ENCODE results near the gene PEX11B.

Gene PEX11B

GRCh38 chr1:145962157-145963102 lies 43.9 kb upstream of the PEX11B start:
- peak overlapping the region; percentile 88 for H3K4me3 ChIP-seq (ENCODE audit: low read depth, low read length)
- H3K27me3 ChIP-seq, result no peaks in the 10 kb centered on the region
- no peaks in the 10 kb centered on the region for H3K36me3 ChIP-seq
- no peak for TF ChIP-seq CTCF (IDR thresholded peaks at IDR 0.05; ENCODE audit: low read depth, low read length)
- no peak for DNase-seq
- no peaks in the 10 kb centered on the region for H3K9me3 ChIP-seq
- peaks cover 8% of the 10 kb centered on the region for H3K4me1 ChIP-seq

- Histone ChIP-seq H3K4me3 (ENCODE audit: low read depth, low read length) (peak overlapping the region; percentile 88), H3K9me3 (no peaks in the 10 kb centered on the region), H3K27me3 (no peaks in the 10 kb centered on the region), H3K36me3 (no peaks in the 10 kb centered on the region), H3K4me1 (peaks cover 8% of the 10 kb centered on the region)
- TF ChIP-seq CTCF (IDR thresholded peaks at IDR 0.05; ENCODE audit: low read depth, low read length), result no peak
- DNase-seq, result peak; percentile 35
These were observed 43.1 kb upstream of the PEX11B start for GRCh38 chr1:145961425-145962156.

- no peaks in the 10 kb centered on the region for H3K9me3 ChIP-seq
- no peak for TF ChIP-seq CTCF (IDR thresholded peaks at IDR 0.05; ENCODE audit: low read depth, low read length)
- no peaks in the 10 kb centered on the region for H3K36me3 ChIP-seq
- no peaks in the 10 kb centered on the region for H3K27me3 ChIP-seq
- H3K4me3 ChIP-seq (ENCODE audit: low read depth, low read length), result peak overlapping the region; percentile 88
- peaks cover 8% of the 10 kb centered on the region for H3K4me1 ChIP-seq
- DNase-seq, result peak; percentile 21
These were observed 42.5 kb upstream of the PEX11B start for GRCh38 chr1:145961109-145961424.

GRCh38 chr1:145960468-145961108 lies 42.1 kb upstream of the PEX11B start:
- H3K4me1 ChIP-seq, result peaks cover 8% of the 10 kb centered on the region
- peak overlapping the region; percentile 88 for H3K4me3 ChIP-seq (ENCODE audit: low read depth, low read length)
- DNase-seq, result peak; percentile 94
- no peaks in the 10 kb centered on the region for H3K27me3 ChIP-seq
- TF ChIP-seq CTCF (IDR thresholded peaks at IDR 0.05; ENCODE audit: low read depth, low read length), result peak; percentile 1; the same call in 1 of the 2 replicates
- H3K9me3 ChIP-seq, result no peaks in the 10 kb centered on the region
- H3K36me3 ChIP-seq, result no peaks in the 10 kb centered on the region

- no peak for DNase-seq
- H3K9me3 ChIP-seq, result no peaks in the 10 kb centered on the region
- no peaks in the 10 kb centered on the region; the same call in 1 of the 2 replicates for H3K36me3 ChIP-seq
- H3K4me1 ChIP-seq, result peaks cover 8% of the 10 kb centered on the region
- no peaks in the 10 kb centered on the region for H3K27me3 ChIP-seq
- TF ChIP-seq CTCF (IDR thresholded peaks at IDR 0.05; ENCODE audit: low read depth, low read length), result no peak
- H3K4me3 ChIP-seq (ENCODE audit: low read depth, low read length), result peak overlapping the region; percentile 88
These were observed 41.5 kb upstream of the PEX11B start for GRCh38 chr1:145959957-145960467.

All from BE2C (cell line).